ENCODE results near the gene DGKB. TPM values are rescaled to one million over a fixed set of nuclear protein-coding genes. Genes with fewer than 3 reads are reported as not detected.

The DGKB gene
- total and polyA plus RNA-seq, 2 of the 8 experiments (the other 6 are each of a cell fraction or from before 2014, with no cell fraction given), result 1.9 to 2.6 TPM

GRCh38 chr7:14287398-14287797 lies 615.2 kb downstream of the DGKB start:
- Histone ChIP-seq H3K36me3 (ENCODE audit: control insufficient read depth in 2 of 4, insufficient read depth in 4 of 4, low read length in 3 of 4) (no peaks in the 10 kb centered on the region), H3K23me2 (ENCODE audit: low read depth, low read length) (no peaks in the 10 kb centered on the region), H3K23ac (ENCODE audit: insufficient read length) (no peak overlapping the region), H3K18ac (ENCODE audit: extremely low read depth, low read length) (no peak overlapping the region), H3K9me3 (ENCODE audit: insufficient read depth in 2 of 2, low read depth in 1 of 2, low read length in 1 of 2) (no peaks in the 10 kb centered on the region), H3K56ac (replicated peaks; ENCODE audit: insufficient read length, low read depth, low read length) (no peak overlapping the region), H4K5ac (ENCODE audit: insufficient read length, low read depth, low read length) (no peak overlapping the region), H2BK12ac (ENCODE audit: low read depth, low read length) (no peak overlapping the region), H3K79me1 (ENCODE audit: low read depth, low read length) (no peaks in the 10 kb centered on the region), H3K14ac (ENCODE audit: insufficient read length) (no peak overlapping the region), H2AFZ (ENCODE audit: low read length) (no peak overlapping the region), H2BK120ac (replicated peaks; ENCODE audit: low read depth, low read length) (no peak overlapping the region), H3K4me2 (ENCODE audit: insufficient read depth in 1 of 2, low read depth in 2 of 2, low read length in 2 of 2) (no peak overlapping the region), H3K79me2 (ENCODE audit: control insufficient read depth in 1 of 2, insufficient read depth in 2 of 2, low read length in 2 of 2) (no peaks in the 10 kb centered on the region), H2BK15ac (ENCODE audit: low read length) (no peak overlapping the region), H3K27ac (ENCODE audit: low read depth, low read length) (no peak overlapping the region), H4K8ac (ENCODE audit: extremely low read depth, insufficient read depth, low read length) (no peak overlapping the region), H3K27me3 (replicated peaks in 1 of 4; ENCODE audit: control insufficient read depth in 3 of 4, extremely low read depth in 1 of 4, insufficient read depth in 3 of 4, low read length in 3 of 4) (no peaks in the 10 kb centered on the region), H3K4me3 (ENCODE audit: extremely low read depth in 1 of 4, insufficient read depth in 2 of 4, low read depth in 3 of 4, low read length in 4 of 4) (no peak overlapping the region), H4K91ac (replicated peaks; ENCODE audit: insufficient read length, low read length) (no peak overlapping the region), H3K9ac (replicated peaks in 1 of 4; ENCODE audit: extremely low read depth in 1 of 4, low read depth in 3 of 4, low read length in 3 of 4) (no peak overlapping the region), H2AK5ac (ENCODE audit: low read depth, low read length) (no peak overlapping the region), H3K4ac (replicated peaks; ENCODE audit: insufficient read length, low read depth, low read length) (no peak overlapping the region), H3K4me1 (replicated peaks in 1 of 4; ENCODE audit: control insufficient read depth in 3 of 4, insufficient read depth in 4 of 4, low read length in 3 of 4) (peaks cover 0 to 3% (median 0%) of the 10 kb centered on the region in 4 experiments; a peak in 3 of 7 replicates), H4K20me1 (replicated peaks in 1 of 2; ENCODE audit: control insufficient read depth in 1 of 2, insufficient read depth in 2 of 2, low read length in 2 of 2) (no peaks in the 10 kb centered on the region), H2BK5ac (ENCODE audit: low read depth, low read length) (no peak overlapping the region), H2BK20ac (ENCODE audit: low read length) (no peak overlapping the region)
- ChIA-PET POLR2A (ENCODE audit: partially characterized antibody) (no interaction called here), CTCF (ENCODE audit: partially characterized antibody) (no interaction called here)
- TF ChIP-seq RFX5 (IDR thresholded peaks at IDR 0.05; ENCODE audit: borderline replicate concordance, low read depth, low read length) (no peak), JUN (IDR thresholded peaks at IDR 0.05; ENCODE audit: low read depth, low read length) (no peak), TEAD4 (IDR thresholded peaks at IDR 0.05; ENCODE audit: low read depth, low read length) (no peak), SUZ12 (IDR thresholded peaks at IDR 0.05; ENCODE audit: low read length) (no peak), NRF1 (IDR thresholded peaks at IDR 0.05; ENCODE audit: low read depth, low read length) (no peak), YY1 (IDR thresholded peaks at IDR 0.05; ENCODE audit: low read depth, low read length) (no peak), BRCA1 (IDR thresholded peaks at IDR 0.05; ENCODE audit: low read depth, low read length) (no peak), MAX (IDR thresholded peaks at IDR 0.05) (no peak), PHF8 (conservative IDR thresholded peaks at IDR 0.05; ENCODE audit: low read depth, low read length) (no peak), CHD1 (IDR thresholded peaks at IDR 0.05; ENCODE audit: low read depth, low read length) (no peak), EZH2 (IDR thresholded peaks at IDR 0.05; ENCODE audit: low read depth, low read length, severe bottlenecking) (no peak), ATF3 (IDR thresholded peaks at IDR 0.05; ENCODE audit: insufficient read depth, low read depth, low read length) (no peak), SAP30 (IDR thresholded peaks at IDR 0.05; ENCODE audit: insufficient read depth, insufficient replicate concordance, low read length) (no peak), TAF1 (IDR thresholded peaks at IDR 0.05; ENCODE audit: low read depth, low read length) (no peak), SP4 (IDR thresholded peaks at IDR 0.05; ENCODE audit: low read length) (no peak)
- FAIRE-seq (no peak), DNase-seq (ENCODE audit: low read depth in 1 of 2, low spot score in 2 of 2) (no peak)
- WGBS, 2 experiments (ENCODE audit: extremely low coverage in 1 of 2, insufficient coverage in 1 of 2, insufficient read length in 1 of 2, insufficient replicate concordance in 2 of 2, low coverage in 1 of 2, low lambda C conversion rate in 2 of 2, missing lambda C conversion rate in 1 of 2), result 98% methylated on average over 2 of the region's 2 CpGs; no CpG with 5 or more reads in 1 of the 2 experiments

All from H1 (cell line).